Measurements from ENCODE around the gene ZBTB38.

DNA sequence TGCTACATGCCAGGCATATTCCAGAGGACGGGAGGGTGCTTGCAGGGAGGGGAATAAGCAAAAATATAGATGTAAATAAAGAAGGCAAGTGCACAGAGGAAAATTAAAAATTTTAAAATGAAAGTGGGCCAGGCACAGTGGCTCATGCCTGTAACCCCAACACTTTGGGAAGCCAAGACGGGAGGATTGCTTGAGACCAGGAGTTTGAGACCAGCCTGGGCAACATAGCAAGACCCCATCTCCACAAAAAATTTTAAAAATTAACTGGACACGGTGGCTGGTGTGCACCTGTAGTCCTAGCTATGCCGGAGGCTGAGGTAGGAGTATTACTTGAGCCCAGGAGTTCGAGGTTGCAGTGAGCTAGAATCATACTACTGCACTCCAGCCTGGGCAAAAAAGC is 22.4 kb downstream of the ZBTB38 start:
- TF ChIP-seq, protein P1, sequence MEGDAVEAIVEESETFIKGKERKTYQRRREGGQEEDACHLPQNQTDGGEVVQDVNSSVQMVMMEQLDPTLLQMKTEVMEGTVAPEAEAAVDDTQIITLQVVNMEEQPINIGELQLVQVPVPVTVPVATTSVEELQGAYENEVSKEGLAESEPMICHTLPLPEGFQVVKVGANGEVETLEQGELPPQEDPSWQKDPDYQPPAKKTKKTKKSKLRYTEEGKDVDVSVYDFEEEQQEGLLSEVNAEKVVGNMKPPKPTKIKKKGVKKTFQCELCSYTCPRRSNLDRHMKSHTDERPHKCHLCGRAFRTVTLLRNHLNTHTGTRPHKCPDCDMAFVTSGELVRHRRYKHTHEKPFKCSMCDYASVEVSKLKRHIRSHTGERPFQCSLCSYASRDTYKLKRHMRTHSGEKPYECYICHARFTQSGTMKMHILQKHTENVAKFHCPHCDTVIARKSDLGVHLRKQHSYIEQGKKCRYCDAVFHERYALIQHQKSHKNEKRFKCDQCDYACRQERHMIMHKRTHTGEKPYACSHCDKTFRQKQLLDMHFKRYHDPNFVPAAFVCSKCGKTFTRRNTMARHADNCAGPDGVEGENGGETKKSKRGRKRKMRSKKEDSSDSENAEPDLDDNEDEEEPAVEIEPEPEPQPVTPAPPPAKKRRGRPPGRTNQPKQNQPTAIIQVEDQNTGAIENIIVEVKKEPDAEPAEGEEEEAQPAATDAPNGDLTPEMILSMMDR (conservative IDR thresholded peaks at IDR 0.05; ENCODE audit: low read depth, low read length): no peak
- TF ChIP-seq EZH2 (IDR thresholded peaks at IDR 0.05; ENCODE audit: low read length, unreplicated experiment): no peak
